Neural crest cell (in vitro differentiated cells): ENCODE measurements around the gene TLCD1. TPM values are rescaled to one million over a fixed set of nuclear protein-coding genes. Genes with fewer than 3 reads are reported as not detected.
A peak's percentile ranks its signal among the peaks of the same experiment; 100 is the strongest.

ENCODE experiments used
- DNase-seq: peaks from one replicate; pipeline ENCODE4 v3.0.0; 2021; ENCODE audit warnings: low read depth, mixed read lengths, low spot score
- H3K27ac Mint-ChIP-seq: one replicate; pipeline ENCODE4 v1.8.0; 2021; ENCODE audit warnings: mild to moderate bottlenecking, mixed read lengths; ENCODE audit not compliant: unreplicated experiment
- H3K27me3 Mint-ChIP-seq: 2 replicates; pipeline ENCODE4 v1.8.0; 2021; ENCODE audit warnings: low read depth, mild to moderate bottlenecking, mixed read lengths
- H3K36me3 Mint-ChIP-seq: 2 replicates; pipeline ENCODE4 v1.8.0; 2021; ENCODE audit warnings: low read depth, mild to moderate bottlenecking, mixed read lengths
- H3K4me1 Mint-ChIP-seq: 2 replicates; pipeline ENCODE4 v1.8.0; 2021; ENCODE audit warnings: mixed read lengths
- H3K4me3 Mint-ChIP-seq: one replicate; pipeline ENCODE4 v1.8.0; 2021; ENCODE audit warnings: mild to moderate bottlenecking, mixed read lengths
- H3K9me3 Mint-ChIP-seq: 2 replicates; pipeline ENCODE4 v1.8.0; 2021; ENCODE audit warnings: mixed read lengths
- total RNA-seq: library from RNA; stranded (reverse); gene quantifications from 2 replicates; pipeline ENCODE4 v1.2.1, GENCODE V29; 2021
- TF ChIP-seq, protein P1 (sequence below): fragments of 200-600 bp; sonication (generic); conservative IDR thresholded peaks from 2 replicates; pipeline ENCODE4 v1.5.0; 2021; ENCODE audit warnings: antibody characterized with exemption, mild to moderate bottlenecking

TLCD1 gene
- total RNA-seq, 1 donor from 2014 or later, result 6.1 TPM

DNA sequence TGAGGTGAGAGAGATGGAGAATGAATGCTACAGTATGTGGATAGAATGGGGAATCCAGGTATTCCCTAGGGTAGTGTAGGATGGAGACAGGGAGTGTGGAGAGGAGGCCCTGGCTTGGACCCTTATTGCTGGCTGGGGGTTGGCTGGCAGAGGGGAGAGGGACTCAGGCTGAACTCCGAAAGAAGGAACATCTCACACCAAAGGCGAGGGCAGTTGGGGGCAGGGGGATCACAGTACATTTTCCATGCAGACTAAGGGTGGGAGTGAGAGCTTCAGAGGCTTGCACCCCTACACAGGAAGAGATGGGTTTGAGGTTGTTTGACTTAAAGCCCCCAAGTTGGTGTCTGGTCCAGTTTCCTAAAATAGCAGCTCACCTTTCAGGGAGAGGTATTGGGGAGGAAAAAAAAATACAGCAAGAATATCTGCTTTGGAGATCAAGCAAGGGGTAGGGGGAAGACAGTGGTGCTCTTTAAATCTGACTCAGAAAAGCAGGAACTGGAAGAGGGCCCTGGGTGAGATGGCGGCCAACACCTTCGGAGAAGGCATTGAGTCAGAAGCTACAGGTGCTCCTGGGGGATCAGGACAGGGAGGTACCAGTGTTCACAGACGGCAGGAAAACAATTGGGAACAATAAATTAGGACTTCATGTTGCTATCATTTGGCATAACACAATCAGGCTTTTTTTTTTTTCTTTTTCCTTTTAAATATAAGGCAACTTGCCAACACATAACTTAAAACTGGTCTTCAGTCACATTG is 30.2 kb upstream of the TLCD1 start:
- Mint-ChIP-seq H3K4me3 (peak overlapping the region; percentile 27), H3K4me1 (peaks cover 20% of the 10 kb centered on the region), H3K36me3 (peaks cover 14% of the 10 kb centered on the region), H3K27me3 (no peaks in the 10 kb centered on the region), H3K27ac (no peak overlapping the region), H3K9me3 (no peaks in the 10 kb centered on the region)
- DNase-seq, result no peak
- TF ChIP-seq, protein P1, sequence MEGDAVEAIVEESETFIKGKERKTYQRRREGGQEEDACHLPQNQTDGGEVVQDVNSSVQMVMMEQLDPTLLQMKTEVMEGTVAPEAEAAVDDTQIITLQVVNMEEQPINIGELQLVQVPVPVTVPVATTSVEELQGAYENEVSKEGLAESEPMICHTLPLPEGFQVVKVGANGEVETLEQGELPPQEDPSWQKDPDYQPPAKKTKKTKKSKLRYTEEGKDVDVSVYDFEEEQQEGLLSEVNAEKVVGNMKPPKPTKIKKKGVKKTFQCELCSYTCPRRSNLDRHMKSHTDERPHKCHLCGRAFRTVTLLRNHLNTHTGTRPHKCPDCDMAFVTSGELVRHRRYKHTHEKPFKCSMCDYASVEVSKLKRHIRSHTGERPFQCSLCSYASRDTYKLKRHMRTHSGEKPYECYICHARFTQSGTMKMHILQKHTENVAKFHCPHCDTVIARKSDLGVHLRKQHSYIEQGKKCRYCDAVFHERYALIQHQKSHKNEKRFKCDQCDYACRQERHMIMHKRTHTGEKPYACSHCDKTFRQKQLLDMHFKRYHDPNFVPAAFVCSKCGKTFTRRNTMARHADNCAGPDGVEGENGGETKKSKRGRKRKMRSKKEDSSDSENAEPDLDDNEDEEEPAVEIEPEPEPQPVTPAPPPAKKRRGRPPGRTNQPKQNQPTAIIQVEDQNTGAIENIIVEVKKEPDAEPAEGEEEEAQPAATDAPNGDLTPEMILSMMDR, result no peak

DNA sequence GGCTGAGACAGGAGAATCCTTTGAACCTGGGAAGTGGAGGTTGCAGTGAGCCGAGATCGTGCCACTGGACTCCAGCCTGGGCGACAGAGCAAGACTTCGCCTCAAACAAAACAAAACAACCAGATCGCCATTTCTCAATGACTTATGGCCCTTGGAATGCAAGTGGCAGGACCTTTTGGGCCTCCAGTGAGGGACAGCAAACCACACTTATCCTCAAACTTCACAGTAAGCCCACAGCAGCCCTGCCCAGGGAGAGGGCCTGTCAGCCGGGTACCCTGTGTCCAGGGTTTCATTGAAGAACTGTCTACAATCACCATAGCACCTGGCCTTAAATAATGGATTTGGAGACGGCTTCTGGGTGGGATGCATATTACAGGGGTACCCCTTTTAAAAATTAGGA is 29.5 kb upstream of the TLCD1 start:
- H3K36me3 Mint-ChIP-seq, result peaks cover 16% of the 10 kb centered on the region
- H3K4me3 Mint-ChIP-seq, result peak overlapping the region; percentile 12
- H3K27me3 Mint-ChIP-seq, result no peaks in the 10 kb centered on the region
- H3K4me1 Mint-ChIP-seq, result peaks cover 16% of the 10 kb centered on the region
- H3K27ac Mint-ChIP-seq, result no peak overlapping the region
- no peaks in the 10 kb centered on the region for H3K9me3 Mint-ChIP-seq
- TF ChIP-seq, protein P1, result no peak
- no peak for DNase-seq

DNA sequence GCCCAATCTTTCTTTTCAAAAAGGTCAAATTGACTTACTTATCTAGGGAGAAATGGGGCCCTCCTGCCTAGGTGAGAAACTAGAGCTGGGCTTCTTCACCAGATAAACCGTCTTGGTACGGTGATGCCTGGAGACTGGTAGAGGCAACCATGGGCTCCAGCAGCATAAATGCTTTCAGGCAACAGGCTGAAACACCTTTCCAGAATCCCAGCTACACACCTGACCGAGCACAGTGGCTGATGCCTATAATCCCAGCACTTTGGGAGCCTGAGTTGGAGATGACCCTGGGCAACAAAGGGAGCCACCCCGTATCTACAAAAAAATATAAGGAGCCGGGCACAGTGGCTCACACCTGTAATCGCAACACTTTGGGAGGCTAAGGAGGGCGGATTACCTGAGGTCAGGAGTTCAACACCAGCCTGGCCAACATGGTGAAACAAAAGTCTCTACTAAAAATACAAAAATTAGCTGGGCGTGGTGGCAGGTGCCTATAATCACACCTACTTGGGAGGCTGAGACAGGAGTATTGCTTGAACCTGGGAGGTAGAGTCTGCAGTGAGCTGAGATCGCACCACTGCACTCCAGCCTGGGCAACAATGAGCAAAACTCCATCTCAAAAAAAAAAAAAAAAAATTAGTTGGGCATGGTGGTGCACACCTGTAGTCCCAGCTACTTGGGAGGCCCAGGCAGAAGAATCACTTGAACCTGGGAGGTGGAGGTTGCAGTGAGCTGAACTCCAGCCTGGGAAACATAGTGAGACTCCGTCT is 25.8 kb upstream of the TLCD1 start:
- Mint-ChIP-seq H3K9me3 (no peaks in the 10 kb centered on the region), H3K27ac (no peak overlapping the region), H3K27me3 (peaks cover 5% of the 10 kb centered on the region), H3K36me3 (peaks cover 16% of the 10 kb centered on the region), H3K4me3 (peak overlapping the region; percentile 79), H3K4me1 (peaks cover 23% of the 10 kb centered on the region)
- no peak for DNase-seq
- TF ChIP-seq, protein P1, result no peak

DNA sequence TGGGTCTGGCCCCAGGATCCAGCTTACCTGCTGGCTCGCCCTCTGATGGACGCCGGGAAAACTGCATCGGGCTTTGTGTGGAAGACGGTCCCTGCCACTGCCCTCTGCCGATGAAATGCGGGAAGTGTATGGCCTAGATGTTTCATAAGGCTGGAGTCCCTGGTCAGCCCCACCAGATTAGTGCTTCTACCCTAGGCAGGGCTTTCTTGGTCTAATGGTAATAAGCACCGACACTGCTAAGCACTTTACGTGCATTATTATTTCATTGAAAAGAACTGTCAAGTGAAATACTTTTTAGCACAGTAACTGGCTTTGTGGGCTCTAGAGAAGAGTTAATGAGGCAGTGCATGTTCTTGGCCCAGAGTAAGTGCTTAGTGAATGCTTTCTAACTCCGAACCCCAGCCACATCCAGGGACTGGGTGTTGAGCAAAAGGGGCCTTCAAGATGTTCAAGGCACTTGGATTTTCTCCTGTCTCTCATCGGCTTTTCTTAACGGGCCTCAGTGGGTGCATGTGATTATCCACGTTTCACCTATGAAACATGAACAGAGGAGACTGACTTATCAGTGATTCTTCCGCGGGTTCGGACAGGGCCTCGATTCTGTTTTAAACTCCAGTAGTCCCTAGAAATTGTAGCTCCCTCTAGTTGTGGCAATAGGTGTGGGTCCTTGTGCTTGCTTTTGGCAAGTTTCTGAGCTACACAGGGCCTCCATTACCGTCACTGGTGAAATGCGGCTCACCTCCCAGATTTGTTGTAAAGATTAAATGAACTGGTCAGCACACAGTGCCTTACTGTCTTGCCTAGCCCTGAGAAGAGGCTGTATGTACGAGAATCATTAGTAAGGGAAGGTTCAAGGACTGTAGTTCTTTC is 24.4 kb upstream of the TLCD1 start:
- H3K27me3 Mint-ChIP-seq, result peaks cover 5% of the 10 kb centered on the region
- H3K4me3 Mint-ChIP-seq, result peak overlapping the region; percentile 87
- peak overlapping the region; percentile 57 for H3K27ac Mint-ChIP-seq
- no peaks in the 10 kb centered on the region for H3K9me3 Mint-ChIP-seq
- DNase-seq, result peak; percentile 94
- peaks cover 36% of the 10 kb centered on the region for H3K4me1 Mint-ChIP-seq
- TF ChIP-seq, protein P1, result peak; percentile 99
- H3K36me3 Mint-ChIP-seq, result peaks cover 16% of the 10 kb centered on the region

DNA sequence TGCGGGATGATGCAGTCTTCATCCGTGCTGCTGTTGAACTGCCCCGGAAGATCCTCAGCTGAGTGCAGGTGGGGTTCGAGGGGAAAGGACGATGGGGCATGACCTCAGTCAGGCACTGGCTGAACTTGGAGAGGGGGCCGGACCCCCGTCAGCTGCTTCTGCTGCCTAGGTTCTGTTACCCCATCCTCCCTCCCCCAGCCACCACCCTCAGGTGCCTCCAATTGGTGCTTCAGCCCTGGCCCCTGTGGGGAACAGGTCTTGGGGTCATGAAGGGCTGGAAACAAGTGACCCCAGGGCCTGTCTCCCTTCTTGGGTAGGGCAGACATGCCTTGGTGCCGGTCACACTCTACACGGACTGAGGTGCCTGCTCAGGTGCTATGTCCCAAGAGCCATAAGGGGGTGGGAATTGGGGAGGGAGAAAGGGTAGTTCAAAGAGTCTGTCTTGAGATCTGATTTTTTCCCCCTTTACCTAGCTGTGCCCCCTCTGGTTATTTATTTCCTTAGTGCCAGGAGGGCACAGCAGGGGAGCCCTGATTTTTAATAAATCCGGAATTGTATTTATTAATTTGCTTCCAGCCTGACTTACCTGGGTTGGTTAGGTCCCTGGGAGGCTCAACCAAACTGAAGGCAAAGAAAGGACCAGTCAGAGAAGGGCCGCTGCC is 23.6 kb upstream of the TLCD1 start:
- Mint-ChIP-seq H3K27me3 (peaks cover 9% of the 10 kb centered on the region), H3K4me3 (peak overlapping the region; percentile 87), H3K27ac (no peak overlapping the region), H3K9me3 (no peaks in the 10 kb centered on the region), H3K4me1 (peaks cover 40% of the 10 kb centered on the region), H3K36me3 (peaks cover 16% of the 10 kb centered on the region)
- no peak for DNase-seq
- TF ChIP-seq, protein P1, result no peak
